ENCODE data around the gene COG5.

Gene COG5

DNA sequence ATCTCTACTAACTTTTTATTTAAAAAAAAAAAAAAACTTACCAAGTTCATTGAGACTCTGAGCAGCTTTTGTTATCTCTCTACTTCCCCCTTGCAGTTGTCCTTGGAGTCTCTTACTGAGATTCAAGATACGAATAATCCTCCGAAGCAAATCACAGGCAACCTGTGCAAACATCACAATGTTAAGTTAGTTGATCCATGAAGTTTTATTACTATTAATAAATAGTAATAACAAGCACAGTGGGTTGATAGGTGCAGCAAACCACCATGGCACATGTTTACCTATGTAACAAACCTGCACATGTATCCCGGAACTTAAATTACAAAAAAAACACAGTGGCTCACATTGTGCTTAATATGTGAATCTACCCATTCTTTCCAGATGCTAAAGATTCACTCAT, 36.5 kb downstream of the COG5 start:
- Histone ChIP-seq H3K4me1 (ENCODE audit: insufficient read depth, low read length, poor library complexity, severe bottlenecking) (no peaks in the 10 kb centered on the region), H3K36me3 (ENCODE audit: insufficient read depth, low read length) (peaks cover 25% of the 10 kb centered on the region; the same call in 1 of the 2 replicates), H3K4me2 (ENCODE audit: low read depth, low read length, poor library complexity, severe bottlenecking) (no peak overlapping the region), H3K9me2 (replicated peaks; ENCODE audit: low read depth, low read length) (no peaks in the 10 kb centered on the region), H2AFZ (ENCODE audit: low read length) (no peak overlapping the region), H3F3A (ENCODE audit: low read depth) (no peaks in the 10 kb centered on the region), H4K20me1 (ENCODE audit: insufficient read depth, low read length, poor library complexity, severe bottlenecking) (peaks cover 3% of the 10 kb centered on the region), H3K9ac (ENCODE audit: low read depth, low read length, poor library complexity, severe bottlenecking) (no peak overlapping the region), H3K4me3 (ENCODE audit: low read length, poor library complexity, severe bottlenecking) (no peak overlapping the region), H3K27me3 (ENCODE audit: insufficient read depth, low read length, poor library complexity, severe bottlenecking) (no peaks in the 10 kb centered on the region), H3K9me3 (ENCODE audit: insufficient read depth, low read depth, low read length) (no peaks in the 10 kb centered on the region), H3K79me2 (ENCODE audit: insufficient read depth, low read length) (no peaks in the 10 kb centered on the region)
- no peak for TF ChIP-seq EZH2phosphoT487 (IDR thresholded peaks at IDR 0.05; ENCODE audit: borderline replicate concordance)
- TF ChIP-seq, protein P1, sequence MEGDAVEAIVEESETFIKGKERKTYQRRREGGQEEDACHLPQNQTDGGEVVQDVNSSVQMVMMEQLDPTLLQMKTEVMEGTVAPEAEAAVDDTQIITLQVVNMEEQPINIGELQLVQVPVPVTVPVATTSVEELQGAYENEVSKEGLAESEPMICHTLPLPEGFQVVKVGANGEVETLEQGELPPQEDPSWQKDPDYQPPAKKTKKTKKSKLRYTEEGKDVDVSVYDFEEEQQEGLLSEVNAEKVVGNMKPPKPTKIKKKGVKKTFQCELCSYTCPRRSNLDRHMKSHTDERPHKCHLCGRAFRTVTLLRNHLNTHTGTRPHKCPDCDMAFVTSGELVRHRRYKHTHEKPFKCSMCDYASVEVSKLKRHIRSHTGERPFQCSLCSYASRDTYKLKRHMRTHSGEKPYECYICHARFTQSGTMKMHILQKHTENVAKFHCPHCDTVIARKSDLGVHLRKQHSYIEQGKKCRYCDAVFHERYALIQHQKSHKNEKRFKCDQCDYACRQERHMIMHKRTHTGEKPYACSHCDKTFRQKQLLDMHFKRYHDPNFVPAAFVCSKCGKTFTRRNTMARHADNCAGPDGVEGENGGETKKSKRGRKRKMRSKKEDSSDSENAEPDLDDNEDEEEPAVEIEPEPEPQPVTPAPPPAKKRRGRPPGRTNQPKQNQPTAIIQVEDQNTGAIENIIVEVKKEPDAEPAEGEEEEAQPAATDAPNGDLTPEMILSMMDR (conservative IDR thresholded peaks at IDR 0.05; ENCODE audit: low read length): no peak

DNA sequence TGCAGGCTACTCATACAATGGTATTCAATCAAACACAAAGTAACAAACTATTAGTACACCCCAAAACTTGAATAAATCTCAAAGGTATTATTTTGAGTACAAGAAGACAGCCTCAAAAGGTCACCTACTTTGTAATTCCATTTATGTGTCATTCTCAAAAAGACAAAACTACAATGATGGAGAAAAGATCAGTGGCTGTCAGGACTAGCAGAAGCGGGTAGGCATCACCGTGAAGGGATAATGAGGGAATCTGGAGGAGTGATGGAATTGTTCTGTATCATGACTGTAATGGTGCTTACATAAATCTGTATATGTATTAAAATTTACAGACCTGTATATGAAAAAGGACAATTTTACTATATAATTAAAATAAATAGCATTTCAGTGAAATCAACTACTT, 37.0 kb downstream of the COG5 start:
- Histone ChIP-seq H3K4me2 (ENCODE audit: low read depth, low read length, poor library complexity, severe bottlenecking) (no peak overlapping the region), H3K4me3 (ENCODE audit: low read length, poor library complexity, severe bottlenecking) (no peak overlapping the region), H3K9me2 (replicated peaks; ENCODE audit: low read depth, low read length) (no peaks in the 10 kb centered on the region), H3K9ac (ENCODE audit: low read depth, low read length, poor library complexity, severe bottlenecking) (no peak overlapping the region), H3K27me3 (ENCODE audit: insufficient read depth, low read length, poor library complexity, severe bottlenecking) (no peaks in the 10 kb centered on the region), H3K9me3 (ENCODE audit: insufficient read depth, low read depth, low read length) (no peaks in the 10 kb centered on the region), H3K4me1 (ENCODE audit: insufficient read depth, low read length, poor library complexity, severe bottlenecking) (no peaks in the 10 kb centered on the region), H2AFZ (ENCODE audit: low read length) (no peak overlapping the region), H3F3A (ENCODE audit: low read depth) (no peaks in the 10 kb centered on the region), H4K20me1 (ENCODE audit: insufficient read depth, low read length, poor library complexity, severe bottlenecking) (peaks cover 3% of the 10 kb centered on the region), H3K79me2 (ENCODE audit: insufficient read depth, low read length) (0 out of 2 replicates have a peak, but pooled peaks cover under 1% of the 10 kb centered on the region), H3K36me3 (ENCODE audit: insufficient read depth, low read length) (peaks cover 25% of the 10 kb centered on the region; the same call in 1 of the 2 replicates)
- TF ChIP-seq EZH2phosphoT487 (IDR thresholded peaks at IDR 0.05; ENCODE audit: borderline replicate concordance): no peak
- TF ChIP-seq, protein P1 (conservative IDR thresholded peaks at IDR 0.05; ENCODE audit: low read length): no peak

DNA sequence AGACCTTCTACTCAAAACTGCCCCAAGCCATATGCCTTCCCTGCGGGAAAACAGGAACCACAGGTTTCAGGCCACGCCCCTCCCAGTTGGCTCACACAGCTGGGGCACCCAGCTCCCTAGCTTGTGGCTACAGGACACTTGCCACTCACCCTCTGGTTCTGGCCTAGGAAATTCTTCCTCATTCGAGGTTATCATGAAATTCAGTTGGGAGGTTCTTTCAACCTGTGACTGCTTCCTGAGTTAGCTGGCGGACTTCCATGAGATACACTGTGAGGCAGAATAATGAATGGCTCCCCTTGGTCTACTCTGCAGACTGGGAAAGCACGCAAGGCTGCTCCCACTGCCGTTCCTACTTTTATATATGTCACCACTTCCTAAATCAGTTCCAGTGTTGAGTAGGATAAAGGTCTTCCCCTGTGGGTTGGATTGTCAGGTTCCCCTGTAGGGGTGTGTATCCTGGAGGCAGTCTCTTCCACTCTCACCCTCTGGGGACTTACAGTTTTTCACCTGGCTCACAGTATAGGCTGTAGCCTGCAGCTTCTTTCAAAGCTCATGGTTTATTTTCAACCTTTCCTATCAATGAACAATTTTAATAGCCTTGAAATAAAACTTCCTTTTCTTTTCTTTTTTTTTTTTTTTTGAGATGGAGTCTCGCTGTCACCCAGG, 56.9 kb downstream of the COG5 start:
- H3K4me1 ChIP-seq (ENCODE audit: insufficient read depth, low read length, poor library complexity, severe bottlenecking): peaks cover 6% of the 10 kb centered on the region
- H3K9me2 ChIP-seq (replicated peaks; ENCODE audit: low read depth, low read length): no peaks in the 10 kb centered on the region
- H3K36me3 ChIP-seq (ENCODE audit: insufficient read depth, low read length): peaks cover 3% of the 10 kb centered on the region; the same call in 1 of the 2 replicates
- H3K4me2 ChIP-seq (ENCODE audit: low read depth, low read length, poor library complexity, severe bottlenecking): no peak overlapping the region
- no peak overlapping the region for H3K4me3 ChIP-seq (ENCODE audit: low read length, poor library complexity, severe bottlenecking)
- TF ChIP-seq EZH2phosphoT487 (IDR thresholded peaks at IDR 0.05; ENCODE audit: borderline replicate concordance): no peak
- TF ChIP-seq, protein P1 (conservative IDR thresholded peaks at IDR 0.05; ENCODE audit: low read length): no peak
- peaks cover 9% of the 10 kb centered on the region; the same call in 1 of the 2 replicates for H3K79me2 ChIP-seq (ENCODE audit: insufficient read depth, low read length)
- H2AFZ ChIP-seq (ENCODE audit: low read length): no peak overlapping the region
- no peaks in the 10 kb centered on the region for H3F3A ChIP-seq (ENCODE audit: low read depth)
- no peaks in the 10 kb centered on the region for H3K9me3 ChIP-seq (ENCODE audit: insufficient read depth, low read depth, low read length)
- no peak overlapping the region for H3K9ac ChIP-seq (ENCODE audit: low read depth, low read length, poor library complexity, severe bottlenecking)
- no peaks in the 10 kb centered on the region for H4K20me1 ChIP-seq (ENCODE audit: insufficient read depth, low read length, poor library complexity, severe bottlenecking)
- no peaks in the 10 kb centered on the region for H3K27me3 ChIP-seq (ENCODE audit: insufficient read depth, low read length, poor library complexity, severe bottlenecking)

Data from Loucy (cell line).